IMR-90 (cell line): Measurements from ENCODE around the gene CDHR2. TPM values are rescaled to one million over a fixed set of nuclear protein-coding genes. Genes with fewer than 3 reads are reported as not detected.
A peak's percentile ranks its signal among the peaks of the same experiment; 100 is the strongest.

ENCODE experiments used
- ATAC-seq: fragments of 200-7000 bp; cut with Tn5 transposase; 2 replicates; pipeline ENCODE4 v1.9.1; 2020; ENCODE audit warnings: low read depth, mild to moderate bottlenecking, moderate library complexity
- BruUV-seq: library from RNA; stranded (reverse); fragments of 400-500 nt; replicated peaks from 2 replicates; lab custom pipeline; 2021; lab: Mats Ljungman, UMichigan
- CTCF ChIA-PET: fragments of 300-600 bp; formaldehyde crosslinking; extraction: SDS; loops from one replicate; lab custom pipeline; 2021; ENCODE audit warnings: antibody characterized with exemption; lab: Yijun Ruan, JAX
- POLR2A ChIA-PET: fragments of 300-600 bp; sonication (Branson Sonifier 250); formaldehyde crosslinking; loops from one replicate; lab custom pipeline; 2022; ENCODE audit warnings: antibody characterized with exemption; ENCODE audit not compliant: unreplicated experiment; lab: Charles Lee
- DNase-seq: peaks from one replicate; pipeline ENCODE4 v3.0.0; 2013
- H2AFZ ChIP-seq: replicated peaks from 2 replicates; pipeline ENCODE3; 2013; ENCODE audit warnings: low read length, mild to moderate bottlenecking; ENCODE audit not compliant: poor library complexity
- H2AK5ac ChIP-seq: 2 replicates; pipeline ENCODE4 v1.6.1; 2013; ENCODE audit warnings: low read depth, low read length, inconsistent platforms
- H2AK9ac ChIP-seq: replicated peaks from 2 replicates; pipeline ENCODE3; 2013; ENCODE audit warnings: mild to moderate bottlenecking, low read depth, low read length, moderate library complexity; ENCODE audit not compliant: poor library complexity
- H2BK120ac ChIP-seq: 2 replicates; pipeline ENCODE4 v1.6.1; 2013; ENCODE audit warnings: low read depth, low read length, inconsistent platforms
- H2BK15ac ChIP-seq: 3 replicates; pipeline ENCODE4 v1.6.1; 2013; ENCODE audit warnings: low read depth, low read length, inconsistent platforms
- H2BK20ac ChIP-seq: 2 replicates; pipeline ENCODE4 v1.6.1; 2013; ENCODE audit warnings: low read depth, mild to moderate bottlenecking, inconsistent platforms, low read length, moderate library complexity
- H2BK5ac ChIP-seq: 2 replicates; pipeline ENCODE4 v1.6.1; 2013; ENCODE audit warnings: mild to moderate bottlenecking, low read depth, low read length, inconsistent platforms; ENCODE audit not compliant: poor library complexity, severe bottlenecking
- H3K14ac ChIP-seq: replicated peaks from 2 replicates; pipeline ENCODE4 v1.6.1; 2013; ENCODE audit warnings: low read depth, low read length, inconsistent platforms
- H3K18ac ChIP-seq: 2 replicates; pipeline ENCODE4 v1.6.1; 2013; ENCODE audit warnings: low read depth, low read length, control low read depth
- H3K23ac ChIP-seq: 2 replicates; pipeline ENCODE4 v1.6.1; 2013; ENCODE audit warnings: low read depth, low read length, inconsistent platforms
- H3K27ac ChIP-seq: 2 replicates; pipeline ENCODE4 v1.5.1; 2013; ENCODE audit warnings: mild to moderate bottlenecking, control low read depth, low read length; ENCODE audit not compliant: insufficient read depth
- H3K27me3 ChIP-seq: 2 replicates; pipeline ENCODE4 v1.6.1; 2013; ENCODE audit warnings: low read length; ENCODE audit not compliant: control insufficient read depth, insufficient read depth
- H3K36me3 ChIP-seq: 2 replicates; pipeline ENCODE4 v1.6.1; 2013; ENCODE audit warnings: low read length, mixed read lengths; ENCODE audit not compliant: control insufficient read depth, insufficient read depth
- H3K4ac ChIP-seq: 2 replicates; pipeline ENCODE4 v1.6.1; 2013; ENCODE audit warnings: low read depth, low read length, inconsistent platforms
- H3K4me1 ChIP-seq: 2 replicates; pipeline ENCODE4 v1.6.1; 2013; ENCODE audit warnings: low read length, mixed read lengths; ENCODE audit not compliant: control insufficient read depth, insufficient read depth
- H3K4me2 ChIP-seq: 2 replicates; pipeline ENCODE4 v1.6.1; 2013; ENCODE audit warnings: low read depth, mild to moderate bottlenecking, control low read depth, low read length, moderate library complexity
- H3K4me3 ChIP-seq: 2 replicates; pipeline ENCODE4 v1.5.1; 2013; ENCODE audit warnings: low read depth, mild to moderate bottlenecking, control low read depth, low read length, moderate library complexity; ENCODE audit not compliant: insufficient read depth
- H3K56ac ChIP-seq: 2 replicates; pipeline ENCODE4 v1.6.1; 2013; ENCODE audit warnings: low read length, inconsistent platforms; ENCODE audit not compliant: insufficient read depth; ENCODE audit errors: extremely low read depth
- H3K79me1 ChIP-seq, 2 experiments: 2 replicates each; pipeline ENCODE4 v1.6.1; 2013; ENCODE audit warnings: low read length in 2 of 2, inconsistent platforms in 1 of 2, low read depth in 1 of 2
- H3K9ac ChIP-seq: 2 replicates; pipeline ENCODE4 v1.6.1; 2013; ENCODE audit warnings: low read depth, low read length, control low read depth
- H3K9me1 ChIP-seq: 2 replicates; pipeline ENCODE4 v1.6.1; 2013; ENCODE audit warnings: low read length, inconsistent platforms; ENCODE audit not compliant: insufficient read depth
- H3K9me3 ChIP-seq: 2 replicates; pipeline ENCODE4 v1.6.1; 2013; ENCODE audit warnings: low read length; ENCODE audit not compliant: control insufficient read depth, insufficient read depth
- H4K20me1 ChIP-seq: 2 replicates; pipeline ENCODE4 v1.6.1; 2013; ENCODE audit warnings: low read length, inconsistent platforms; ENCODE audit not compliant: insufficient read depth
- H4K5ac ChIP-seq: 2 replicates; pipeline ENCODE4 v1.6.1; 2013; ENCODE audit warnings: mild to moderate bottlenecking, low read depth, low read length, control low read depth
- H4K8ac ChIP-seq, 2 experiments: 2 replicates each; pipeline ENCODE4 v1.6.1; 2013; ENCODE audit warnings: low read depth in 2 of 2, low read length in 2 of 2, control low read depth in 1 of 2, inconsistent platforms in 1 of 2
- H4K91ac ChIP-seq: 2 replicates; pipeline ENCODE4 v1.6.1; 2013; ENCODE audit warnings: low read depth, low read length, inconsistent platforms; ENCODE audit not compliant: insufficient read depth
- CEBPB ChIP-seq: IDR thresholded peaks from 2 replicates; pipeline ENCODE4 v1.6.1; 2012; ENCODE audit warnings: low read depth, low read length, improper control_type of control experiment
- NFE2L2 ChIP-seq: fragments of 150-350 bp; IDR thresholded peaks from 2 replicates; pipeline ENCODE4 v1.6.1; 2016; ENCODE audit warnings: low read depth, mild to moderate bottlenecking, low read length
- WGBS, 2 experiments: methylation state at CpG; one replicate each; pipeline versions ENCODE4 v1.1.5 to v1.1.7; 2013; ENCODE audit warnings: missing lambda C conversion rate in 2 of 2; ENCODE audit not compliant: insufficient read length in 1 of 2; ENCODE audit errors: extremely low coverage in 2 of 2; 5-methylcytosine and 5-hydroxymethylcytosine counted together
- dilution Hi-C: fragments of 300-500 bp; cut with HindIII; formaldehyde crosslinking; loops from one replicate; pipeline ENCODE4 v1.14.3; 2018; ENCODE audit warnings: low sequenced_read_pairs; ENCODE audit not compliant: unreplicated experiment
- in situ Hi-C: fragments of 300-500 bp; cut with MboI; formaldehyde crosslinking; loops from 3 replicates; pipeline ENCODE4 v1.14.3; 2019; ENCODE audit warnings: low sequenced_read_pairs, inconsistent platforms, mixed read lengths
- intact Hi-C: fragments of 100-400 bp; cut with micrococcal nuclease; formaldehyde crosslinking; loops from 2 replicates; pipeline ENCODE4 v1.10.0; 2022
- polyA plus RNA-seq, 3 experiments: library from polyadenylated mRNA; depleted of rRNA; stranded (reverse); fragments of >200 nt; gene quantifications; 2 replicates each; pipeline ENCODE4 v1.2.3, GENCODE V29; 2012; ENCODE audit warnings: low replicate concordance in 1 of 3
- total RNA-seq: library from RNA; depleted of rRNA; stranded (reverse); fragments of >200 nt; gene quantifications from 2 replicates; pipeline ENCODE4 v1.2.3, GENCODE V29; 2012

Gene CDHR2
- total and polyA plus RNA-seq, 2 of the 4 experiments (the other 2 are of a cell fraction) = not detected

- BruUV-seq = no TSS peak
- 100% methylated on average over 1 of the region's 1 CpG; no CpG with 5 or more reads in 1 of the 2 experiments for whole genome bisulfite sequencing, 2 experiments
- Histone ChIP-seq H2BK15ac (no peak overlapping the region), H4K8ac (no peak overlapping the region), H3K23ac (no peak overlapping the region), H3K4ac (no peak overlapping the region), H3K9me3 (no peaks in the 10 kb centered on the region), H4K91ac (no peak overlapping the region), H3K4me2 (no peak overlapping the region), H3K27me3 (no peaks in the 10 kb centered on the region), H3K56ac (no peak overlapping the region), H2BK120ac (no peak overlapping the region), H3K9me1 (peaks cover 2% of the 10 kb centered on the region), H3K4me3 (no peak overlapping the region), H2AK9ac (no peak overlapping the region), H2AFZ (no peak overlapping the region), H3K9ac (no peak overlapping the region), H2BK5ac (peak overlapping the region; percentile 20), H3K18ac (no peak overlapping the region), H2BK20ac (no peak overlapping the region), H3K36me3 (peaks cover 36% of the 10 kb centered on the region), H3K79me1 (peaks cover 8 to 29% of the 10 kb centered on the region in 2 experiments; a peak in 3 of 4 replicates), H2AK5ac (no peak overlapping the region), H3K27ac (peak overlapping the region; percentile 48; the same call in 1 of the 2 replicates), H4K20me1 (peaks cover 3% of the 10 kb centered on the region; the same call in 1 of the 2 replicates), H3K14ac (no peak overlapping the region), H3K4me1 (peaks cover 11% of the 10 kb centered on the region; the same call in 1 of the 2 replicates), H4K5ac (no peak overlapping the region)
- in situ Hi-C loops (no loop called here), intact Hi-C loops (loop anchor here (2.0 kb wide), 1 partner anchor 85 kb away; the partner anchor contains the start of gene CLTB), dilution Hi-C loops (no loop called here)
- ChIA-PET CTCF (interaction anchor here (0.5 to 1.1 kb wide), 3 partner anchors 36 to 258 kb away, joined by 3 to 4 read pairs (median 3); partner anchors contain the start of genes CLTB and RNF44), POLR2A (no interaction called here)
- peak; percentile 69; the same call in 1 of the 2 replicates for TF ChIP-seq CEBPB
- no peak for TF ChIP-seq NFE2L2
- DNase-seq (peak; percentile 92), ATAC-seq (peak; percentile 98)
Measured at GRCh38 chr5:176501333-176501732, 47.8 kb upstream of the CDHR2 start.
